GM19193 (cell line): ENCODE data around the gene CCIN.

Source experiments
- POLR2A ChIP-seq: IDR thresholded peaks from 4 replicates; pipeline ENCODE4 v1.6.1; 2011; ENCODE audit not compliant: insufficient read depth, insufficient read length; ENCODE audit errors: extremely low read depth

The CCIN gene

DNA sequence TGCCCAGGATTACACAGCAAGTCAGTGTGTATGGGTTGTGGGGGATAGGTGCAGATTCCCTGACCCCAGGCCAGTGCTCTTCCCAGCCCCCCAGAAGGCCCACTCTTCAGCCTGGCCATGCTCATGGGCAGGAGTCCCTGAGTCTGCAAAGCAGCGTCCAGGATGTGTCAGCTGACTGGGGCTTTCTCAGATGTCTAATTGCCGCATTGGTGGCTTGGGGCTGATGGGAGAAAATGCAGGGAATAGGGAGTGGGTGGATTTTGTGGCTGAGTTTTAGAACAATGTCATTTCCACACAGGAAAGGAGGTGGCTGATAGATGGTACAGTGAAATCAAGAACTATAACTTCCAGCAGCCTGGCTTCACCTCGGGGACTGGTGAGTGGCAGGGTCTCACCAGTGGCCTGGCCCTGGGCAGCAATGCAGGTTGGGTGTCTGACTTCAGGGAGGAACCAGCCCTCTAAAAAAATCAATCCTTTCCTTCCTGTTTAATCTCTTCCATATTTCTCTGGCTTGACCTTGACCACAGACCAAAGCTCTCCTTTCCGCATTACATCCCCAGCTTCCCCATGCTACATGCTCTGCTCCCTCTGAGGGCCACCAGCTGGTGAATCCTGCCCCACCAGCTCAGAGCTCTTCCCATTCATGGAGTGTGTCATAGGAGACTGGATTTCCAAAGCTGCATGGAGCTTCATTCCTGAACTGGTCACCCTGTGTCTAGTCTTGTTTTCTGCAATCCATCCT is 18.4 kb upstream of the CCIN start:
- no peak for TF ChIP-seq POLR2A

DNA sequence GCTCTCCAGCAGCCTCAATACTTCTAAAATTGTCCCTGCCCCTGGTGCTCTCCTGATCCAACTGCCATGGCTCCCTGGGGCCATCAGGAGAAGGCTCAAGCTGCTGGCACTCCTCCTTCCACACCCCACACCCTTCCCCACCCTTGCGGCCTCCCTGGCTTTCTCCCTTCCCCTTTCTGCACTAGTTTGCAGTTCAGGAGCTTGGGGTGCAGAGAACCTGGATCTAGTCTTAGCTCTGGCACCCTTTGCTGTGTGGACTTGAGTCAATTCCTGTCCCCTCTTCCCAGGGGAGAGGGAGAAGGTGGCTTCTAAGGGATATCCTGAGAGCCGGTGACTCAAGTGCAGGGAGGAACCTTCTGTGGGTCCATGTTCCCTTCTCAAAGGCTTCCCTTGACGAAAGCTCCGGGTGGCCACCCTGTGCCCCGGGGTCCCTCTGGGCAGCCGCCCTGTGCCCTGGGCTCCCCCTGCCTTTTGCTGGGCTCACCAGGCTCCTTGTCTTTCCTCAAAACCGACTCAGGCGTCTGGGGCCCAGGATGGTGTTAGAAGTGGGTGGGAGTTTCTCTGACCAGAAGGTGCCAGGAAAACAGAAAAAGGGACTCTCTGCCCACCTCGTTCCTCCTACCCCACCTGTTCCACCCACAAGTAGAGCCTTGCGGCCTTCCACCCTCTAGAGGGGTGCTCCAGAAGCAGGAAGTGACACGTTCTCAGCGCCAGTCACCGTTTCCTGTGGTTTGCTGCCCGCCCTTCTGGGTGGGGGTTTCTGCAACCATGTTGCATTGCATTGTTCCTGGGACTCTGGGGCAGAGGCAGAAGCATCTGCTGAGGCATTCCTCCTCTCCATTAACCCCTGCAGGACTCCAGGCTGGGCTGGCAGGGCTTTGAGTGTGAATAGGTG is 17.6 kb upstream of the CCIN start:
- TF ChIP-seq POLR2A: peak; percentile 72

DNA sequence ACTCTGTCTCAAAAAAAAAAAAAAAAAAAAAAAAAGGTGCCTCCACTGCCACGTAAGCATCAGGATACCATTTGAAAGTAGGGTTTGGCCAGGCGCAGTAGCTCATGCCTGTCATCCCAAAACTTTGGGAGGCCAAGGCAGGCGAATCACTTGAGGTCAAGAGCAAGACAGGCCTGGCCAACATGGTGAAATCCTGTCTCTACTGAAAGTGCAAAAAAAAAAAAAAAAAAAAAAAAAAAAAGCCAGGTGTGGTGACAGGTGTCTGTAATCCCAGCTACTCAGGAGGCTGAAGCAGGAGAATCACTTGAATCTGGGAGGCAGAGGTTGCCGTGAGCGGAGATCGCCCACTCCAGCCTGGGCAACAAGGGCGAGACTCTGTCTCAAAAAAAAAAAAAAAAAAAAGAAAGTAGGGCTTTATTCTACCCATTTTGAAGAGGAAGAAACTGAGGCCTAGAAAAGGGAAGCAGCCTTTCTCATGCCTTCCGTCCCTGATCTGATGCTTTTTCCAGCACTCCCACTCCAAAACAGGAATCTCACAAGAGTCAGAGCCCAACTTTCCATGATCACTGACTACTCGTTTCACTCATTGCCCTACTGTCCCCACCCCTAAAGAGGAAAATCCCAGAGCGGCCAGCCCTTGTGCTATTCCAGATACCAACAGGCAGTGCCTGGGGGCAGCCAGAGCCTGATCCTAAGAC is 16.3 kb upstream of the CCIN start:
- no peak for TF ChIP-seq POLR2A

- no peak for TF ChIP-seq POLR2A
These were observed 15.4 kb upstream of the CCIN start for GRCh38 chr9:36153746-36154145.

- TF ChIP-seq POLR2A: no peak
These were observed 14.7 kb upstream of the CCIN start for GRCh38 chr9:36154331-36154952.

DNA sequence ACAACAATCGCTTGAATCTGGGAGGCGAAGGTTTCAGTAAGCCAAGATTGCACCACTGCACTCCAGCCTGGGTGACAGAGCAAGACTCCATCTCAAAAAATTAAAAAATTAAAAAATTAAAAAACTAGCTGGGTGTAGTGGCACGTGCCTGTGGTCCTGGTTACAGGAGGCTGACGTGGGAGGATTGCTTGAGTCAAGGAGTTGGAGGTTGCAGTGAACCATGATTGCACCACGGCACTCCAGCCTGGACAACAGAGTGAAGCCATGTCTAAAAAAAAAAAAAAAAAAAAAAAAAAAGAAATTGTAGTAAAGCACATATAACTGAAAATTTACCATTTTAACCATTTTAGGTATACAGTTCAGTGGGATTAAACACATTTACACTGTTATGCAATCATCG is 13.1 kb upstream of the CCIN start:
- no peak for TF ChIP-seq POLR2A

DNA sequence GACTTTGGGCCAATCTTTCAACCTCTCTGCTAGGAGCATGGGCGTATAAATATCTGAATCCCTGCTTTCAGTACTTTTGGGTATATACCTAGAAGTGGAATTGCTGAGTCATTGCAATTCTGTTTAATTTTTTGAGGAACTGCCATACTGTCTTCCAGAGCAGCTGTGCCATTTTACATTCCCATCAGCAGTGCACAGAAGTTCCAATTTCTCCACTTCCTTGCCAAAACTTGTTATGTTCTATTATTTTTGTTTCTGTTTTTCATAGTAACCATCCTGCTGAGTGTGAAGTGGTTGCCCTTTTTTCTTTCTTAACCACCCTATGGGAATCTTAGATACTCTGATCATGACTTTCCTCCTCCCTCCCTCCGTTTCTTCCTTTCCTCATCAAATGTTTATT is 11.1 kb upstream of the CCIN start:
- TF ChIP-seq POLR2A: no peak

DNA sequence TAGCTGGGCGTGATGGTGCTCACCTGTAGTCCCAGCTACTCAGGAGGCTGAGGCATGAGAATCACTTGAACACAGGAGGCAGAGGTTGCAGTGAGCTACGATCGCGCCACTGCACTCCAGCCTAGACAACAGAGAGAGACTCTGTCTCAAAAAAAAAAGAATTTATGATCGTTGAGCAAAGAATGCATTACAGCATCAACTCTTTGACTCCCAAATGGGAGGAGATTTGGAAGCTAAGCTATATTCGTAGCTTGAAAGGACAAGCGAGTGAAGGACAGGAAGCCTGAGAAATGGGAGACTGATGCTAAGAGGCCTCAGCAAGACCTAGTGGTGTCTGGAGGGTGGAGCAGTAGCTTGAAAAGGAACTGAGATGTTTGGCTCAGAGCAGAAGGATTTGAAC is 10.3 kb upstream of the CCIN start:
- TF ChIP-seq POLR2A: no peak

- TF ChIP-seq POLR2A: no peak
These were observed 8.0 kb upstream of the CCIN start for GRCh38 chr9:36161187-36161586.

- no peak for TF ChIP-seq POLR2A
These were observed 6.9 kb upstream of the CCIN start for GRCh38 chr9:36162211-36162738.

- TF ChIP-seq POLR2A: no peak
These were observed 6.0 kb upstream of the CCIN start for GRCh38 chr9:36163049-36163785.

DNA sequence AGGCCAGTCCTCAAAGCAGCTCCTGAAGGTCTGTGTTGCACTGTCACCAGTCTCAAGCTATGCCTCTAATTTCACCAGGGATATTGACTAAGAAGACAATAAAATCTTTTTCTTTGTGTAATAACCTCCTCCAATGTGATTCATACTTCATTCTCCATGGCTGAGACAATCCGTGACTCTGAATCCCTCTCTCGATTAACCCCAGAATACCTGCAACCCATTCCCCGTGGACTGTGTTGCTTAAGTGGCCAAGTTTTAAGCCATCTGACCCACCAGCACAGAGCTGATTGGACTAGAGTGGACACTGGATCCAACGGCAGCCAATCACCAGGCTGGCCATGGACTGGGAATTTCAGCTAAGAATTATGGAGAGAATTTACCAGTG is 5.4 kb upstream of the CCIN start:
- TF ChIP-seq POLR2A: no peak

DNA sequence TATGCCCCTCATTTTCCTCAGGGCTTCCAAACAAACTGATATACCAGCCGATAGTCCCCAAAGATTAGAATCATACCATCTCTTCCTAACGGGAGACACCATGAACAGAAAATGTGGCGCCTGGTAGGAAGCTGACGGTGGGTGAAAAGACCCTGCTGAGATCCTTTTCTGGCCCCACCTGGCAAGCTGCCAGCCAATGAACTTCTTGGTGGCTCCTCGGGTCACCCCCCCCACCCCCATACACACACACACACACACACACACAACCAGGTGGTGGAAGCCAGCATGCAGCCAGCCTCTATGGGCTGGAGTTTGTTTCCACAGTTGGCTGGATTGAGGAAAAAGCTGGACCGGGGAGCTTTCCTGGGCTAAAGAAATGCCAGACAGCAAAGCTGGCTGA is 4.8 kb upstream of the CCIN start:
- no peak for TF ChIP-seq POLR2A

DNA sequence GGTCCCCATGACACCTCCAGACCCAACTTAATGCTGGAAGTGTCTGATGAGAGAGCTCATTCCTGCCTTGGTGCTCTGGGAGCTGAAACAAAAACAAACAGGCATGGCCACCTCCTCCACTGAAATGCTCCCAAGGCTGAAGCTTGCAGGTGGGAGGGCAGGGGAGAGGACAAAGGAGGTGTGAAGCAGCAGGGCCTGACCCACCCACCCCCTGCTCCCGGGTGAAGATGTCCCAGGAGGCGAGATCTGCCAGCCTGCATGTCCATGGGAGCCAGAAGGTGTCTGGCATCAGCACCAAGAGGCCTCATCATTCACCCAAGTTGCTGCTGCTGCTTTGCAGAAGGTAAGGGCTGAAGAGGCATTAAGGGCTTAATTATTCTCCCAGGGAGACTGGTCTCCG is 4.2 kb upstream of the CCIN start:
- TF ChIP-seq POLR2A: no peak
